B cell (primary cell): ENCODE results near the gene PRRC2A. TPM values are rescaled to one million over a fixed set of nuclear protein-coding genes. Genes with fewer than 3 reads are reported as not detected.

Experiments
- ATAC-seq: fragments of 200-7000 bp; cut with Tn5 transposase; one replicate; pipeline ENCODE4 v1.10.0; 2021; ENCODE audit warnings: low read depth, mild to moderate bottlenecking, moderate number of reproducible peaks, moderate library complexity
- CTCF ChIA-PET: fragments of 350-600 bp; sonication (Branson Sonifier 250); formaldehyde crosslinking; loops from one replicate; lab custom pipeline; 2021; ENCODE audit warnings: antibody characterized with exemption, inconsistent platforms; lab: Charles Lee
- POLR2A ChIA-PET: fragments of 350-600 bp; sonication (Branson Sonifier 250); formaldehyde crosslinking; loops from one replicate; lab custom pipeline; 2021; ENCODE audit warnings: antibody characterized with exemption; lab: Charles Lee
- DNase-seq: peaks from one replicate; pipeline ENCODE4 v3.0.0; 2013
- H2AFZ ChIP-seq: 2 replicates; pipeline ENCODE4 v1.6.1; 2012; ENCODE audit warnings: mild to moderate bottlenecking, low read depth, low read length; ENCODE audit not compliant: insufficient read depth, poor library complexity, severe bottlenecking
- H3K27ac ChIP-seq, 2 donors: 1 replicate in 1 of 2; 2 replicates in 1 of 2; pipeline ENCODE4 v1.5.1; 2012 to 2013; ENCODE audit warnings: low read length in 2 of 2, mild to moderate bottlenecking in 2 of 2, moderate library complexity in 1 of 2
- H3K27me3 ChIP-seq, 4 experiments: fragments of 200-600 bp in 1 of 4; sonication (generic) in 1 of 4; replicated peaks in 1 of 4; 1 replicate in 2 of 4; 2 replicates in 2 of 4; pipeline versions ENCODE4 v1.6.1 to v1.7.0; 2013 to 2016; ENCODE audit warnings: low read length in 3 of 4, mild to moderate bottlenecking in 2 of 4, mixed read lengths in 1 of 4, moderate library complexity in 1 of 4; ENCODE audit not compliant: insufficient read depth in 4 of 4, control insufficient read depth in 3 of 4; ENCODE audit errors: control extremely low read depth in 1 of 4
- H3K36me3 ChIP-seq, 2 experiments: replicated peaks in 1 of 2; 1 replicate in 1 of 2; 2 replicates in 1 of 2; pipeline versions ENCODE4 v1.6.1 to v1.7.1; 2013; ENCODE audit warnings: low read length in 1 of 2; ENCODE audit not compliant: insufficient read depth in 2 of 2, control insufficient read depth in 1 of 2; ENCODE audit errors: control extremely low read depth in 1 of 2, extremely low read depth in 1 of 2
- H3K4me1 ChIP-seq, 2 donors: fragments of 200-600 bp in 1 of 2; sonication (generic) in 1 of 2; 1 replicate in 1 of 2; 2 replicates in 1 of 2; pipeline versions ENCODE4 v1.5.1 to v1.6.1; 2013 to 2017; ENCODE audit warnings: low read length in 2 of 2; ENCODE audit not compliant: control insufficient read depth in 2 of 2, insufficient read depth in 2 of 2
- H3K4me2 ChIP-seq: replicated peaks from 2 replicates; pipeline ENCODE3; 2012; ENCODE audit warnings: mild to moderate bottlenecking, low read depth, low read length; ENCODE audit not compliant: poor library complexity, severe bottlenecking
- H3K4me3 ChIP-seq, 5 experiments: fragments of 200-600 bp in 1 of 5; sonication (generic) in 1 of 5; 1 replicate in 3 of 5; 2 replicates in 2 of 5; pipeline versions ENCODE4 v1.5.1 to v1.7.0; 2011 to 2016; ENCODE audit warnings: low read length in 4 of 5, mild to moderate bottlenecking in 4 of 5, low read depth in 2 of 5, control low read depth in 1 of 5, moderate library complexity in 1 of 5; ENCODE audit not compliant: insufficient read depth in 1 of 5; ENCODE audit errors: control extremely low read depth in 1 of 5, extremely low read depth in 1 of 5
- H3K79me2 ChIP-seq: fragments of 200-600 bp; sonication (generic); one replicate; pipeline ENCODE4 v1.6.0; 2016; ENCODE audit warnings: low read length; ENCODE audit not compliant: control insufficient read depth, insufficient read depth
- H3K9ac ChIP-seq: fragments of 200-600 bp; sonication (generic); 2 replicates; pipeline ENCODE4 v1.6.1; 2017; ENCODE audit warnings: mild to moderate bottlenecking, low read length, moderate library complexity
- H3K9me3 ChIP-seq, 3 donors: one replicate each; pipeline versions ENCODE4 v1.6.1 to v1.7.1; 2013; ENCODE audit warnings: low read length in 2 of 3; ENCODE audit not compliant: control insufficient read depth in 2 of 3, insufficient read depth in 1 of 3; ENCODE audit errors: control extremely low read depth in 1 of 3
- H4K20me1 ChIP-seq: 2 replicates; pipeline ENCODE4 v1.6.0; 2012; ENCODE audit warnings: mild to moderate bottlenecking, low read length; ENCODE audit not compliant: insufficient read depth, control insufficient read depth, poor library complexity, severe bottlenecking
- H3K27ac Mint-ChIP-seq: one replicate; pipeline ENCODE4 v1.8.0; 2021; ENCODE audit warnings: mixed read lengths
- H3K27me3 Mint-ChIP-seq: one replicate; pipeline ENCODE4 v1.8.0; 2021; ENCODE audit warnings: mixed read lengths
- H3K4me1 Mint-ChIP-seq: one replicate; pipeline ENCODE4 v1.8.0; 2021; ENCODE audit warnings: mixed read lengths
- H3K4me3 Mint-ChIP-seq: one replicate; pipeline ENCODE4 v1.8.0; 2021; ENCODE audit warnings: mixed read lengths
- H3K9me3 Mint-ChIP-seq: one replicate; pipeline ENCODE4 v1.8.0; 2022; ENCODE audit warnings: mixed read lengths; ENCODE audit not compliant: insufficient read depth
- EZH2 ChIP-seq: IDR thresholded peaks from 2 replicates; pipeline ENCODE4 v1.6.1; 2012; ENCODE audit warnings: borderline replicate concordance, low read depth, mild to moderate bottlenecking, moderate library complexity, low read length; ENCODE audit not compliant: insufficient read depth, poor library complexity, severe bottlenecking
- WGBS: methylation state at CpG from one replicate; pipeline ENCODE4 v1.1.5; 2013; ENCODE audit warnings: missing lambda C conversion rate; ENCODE audit not compliant: insufficient coverage; 5-methylcytosine and 5-hydroxymethylcytosine counted together
- intact Hi-C: fragments of 100-400 bp; cut with micrococcal nuclease; formaldehyde crosslinking; loops from one replicate; pipeline ENCODE4 v1.10.0; 2022
- polyA plus RNA-seq: library from polyadenylated mRNA; depleted of rRNA; stranded (reverse); fragments of >200 nt; gene quantifications from 2 replicates; pipeline ENCODE4 v1.2.3, GENCODE V29; 2012
- total RNA-seq, 2 donors: library from RNA; stranded (reverse); fragments of 120-200 nt in 1 of 2; gene quantifications; 1 replicate in 1 of 2; 2 replicates in 1 of 2; pipeline versions ENCODE4 v1.2.3 to v1.2.4, GENCODE V29; 2013 to 2022
- TF ChIP-seq, protein P1 (sequence below): fragments of 200-600 bp; IDR thresholded peaks from one replicate; pipeline ENCODE4 v1.8.0; 2022; ENCODE audit warnings: antibody characterized with exemption, mild to moderate bottlenecking

Gene PRRC2A
- total and polyA plus RNA-seq, 2 donors (not counting 1 experiment from before 2014, with no cell fraction given), result 153 to 265 TPM

DNA sequence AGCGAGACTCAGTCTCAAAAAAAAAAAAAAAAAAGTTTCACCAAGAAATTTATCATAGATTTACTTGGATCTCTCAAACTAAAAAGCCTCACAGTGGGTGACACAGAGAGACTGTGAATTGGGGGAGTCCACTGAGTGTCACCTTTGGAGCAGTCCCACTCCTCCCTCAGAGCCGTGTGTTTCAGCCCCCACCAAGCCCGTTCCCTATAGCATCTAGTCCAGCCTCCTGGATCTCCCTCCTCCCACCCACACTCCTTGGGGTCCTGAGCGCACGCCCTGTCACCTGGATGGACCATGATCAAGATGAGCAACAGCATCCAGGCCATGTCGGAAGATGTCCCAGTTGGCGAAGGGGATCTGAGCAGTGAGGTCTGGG, 28.1 kb upstream of the PRRC2A start:
- TF ChIP-seq, protein P1, sequence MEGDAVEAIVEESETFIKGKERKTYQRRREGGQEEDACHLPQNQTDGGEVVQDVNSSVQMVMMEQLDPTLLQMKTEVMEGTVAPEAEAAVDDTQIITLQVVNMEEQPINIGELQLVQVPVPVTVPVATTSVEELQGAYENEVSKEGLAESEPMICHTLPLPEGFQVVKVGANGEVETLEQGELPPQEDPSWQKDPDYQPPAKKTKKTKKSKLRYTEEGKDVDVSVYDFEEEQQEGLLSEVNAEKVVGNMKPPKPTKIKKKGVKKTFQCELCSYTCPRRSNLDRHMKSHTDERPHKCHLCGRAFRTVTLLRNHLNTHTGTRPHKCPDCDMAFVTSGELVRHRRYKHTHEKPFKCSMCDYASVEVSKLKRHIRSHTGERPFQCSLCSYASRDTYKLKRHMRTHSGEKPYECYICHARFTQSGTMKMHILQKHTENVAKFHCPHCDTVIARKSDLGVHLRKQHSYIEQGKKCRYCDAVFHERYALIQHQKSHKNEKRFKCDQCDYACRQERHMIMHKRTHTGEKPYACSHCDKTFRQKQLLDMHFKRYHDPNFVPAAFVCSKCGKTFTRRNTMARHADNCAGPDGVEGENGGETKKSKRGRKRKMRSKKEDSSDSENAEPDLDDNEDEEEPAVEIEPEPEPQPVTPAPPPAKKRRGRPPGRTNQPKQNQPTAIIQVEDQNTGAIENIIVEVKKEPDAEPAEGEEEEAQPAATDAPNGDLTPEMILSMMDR, result no peak
- no peak for TF ChIP-seq EZH2
- intact Hi-C loops, result loop anchor here (1.0 kb wide), 1 partner anchor 24 kb away; no protein-coding TSS in a partner anchor
- no peak for DNase-seq
- peak; percentile 1 for ATAC-seq
- H3K27me3 Mint-ChIP-seq, result no peaks in the 10 kb centered on the region
- H3K27ac ChIP-seq, result peak overlapping the region; percentile 66 to 68
- peak overlapping the region; percentile 85 for H3K4me3 Mint-ChIP-seq
- no peaks in the 10 kb centered on the region for H4K20me1 ChIP-seq
- peak overlapping the region; percentile 98 for H3K27ac Mint-ChIP-seq
- WGBS, result 53% methylated on average over 3 of the region's 7 CpGs
- peaks cover 80 to 90% of the 10 kb centered on the region in 2 donors for H3K4me1 ChIP-seq
- H3K36me3 ChIP-seq, result no peaks in the 10 kb centered on the region
- H2AFZ ChIP-seq, result peak overlapping the region; percentile 68
- ChIA-PET CTCF (interaction anchor here (0.6 to 35.3 kb wide), 6 partner anchors 11 to 400 kb away, joined by 3 to 2241 read pairs (median 4); partner anchors contain the start of genes ATP6V1G2, LST1, LTA and LTB), POLR2A (interaction anchor here (0.7 to 35.3 kb wide), 6 partner anchors 23 to 306 kb away, joined by 3 to 1450 read pairs (median 6); partner anchors contain the start of genes ATP6V1G2, DDX39B, LST1 and LTA)
- H3K9ac ChIP-seq, result peak overlapping the region; percentile 49
- H3K9me3 Mint-ChIP-seq, result no peaks in the 10 kb centered on the region
- H3K4me3 ChIP-seq, result peak overlapping the region; percentile 7 to 62 (median 33)
- peak overlapping the region; percentile 71 for H3K4me2 ChIP-seq
- H3K27me3 ChIP-seq, result no peaks in the 10 kb centered on the region
- no peaks in the 10 kb centered on the region for H3K9me3 ChIP-seq
- peaks cover 76% of the 10 kb centered on the region for H3K4me1 Mint-ChIP-seq
- H3K79me2 ChIP-seq, result peaks cover 87% of the 10 kb centered on the region

DNA sequence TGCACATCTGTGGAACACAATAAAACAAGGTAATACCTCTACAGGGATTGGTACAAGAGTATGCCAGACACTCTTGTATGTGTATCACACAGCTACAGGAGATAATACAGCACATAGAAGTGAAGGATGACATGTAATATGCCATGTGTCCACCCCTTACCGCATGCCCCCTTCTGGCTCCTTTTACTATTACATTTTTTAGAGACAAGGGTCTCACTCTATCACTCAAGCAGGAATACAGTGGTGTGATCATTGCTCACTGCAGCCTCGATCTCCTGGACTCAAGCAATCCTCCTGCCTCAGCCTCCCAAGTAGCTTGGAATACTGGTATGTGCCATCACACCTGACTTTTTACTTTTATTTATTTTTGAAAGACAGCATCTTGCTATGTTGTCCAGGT, 23.5 kb upstream of the PRRC2A start:
- Histone ChIP-seq H3K27ac (peak overlapping the region in 1 of 2 donors; percentile 27), H3K27me3 (no peaks in the 10 kb centered on the region)

More for the DNA sequence above, 23.5 kb upstream of the PRRC2A start:
- H3K4me2 ChIP-seq, result peak overlapping the region; percentile 60
- Mint-ChIP-seq H3K9me3 (no peaks in the 10 kb centered on the region), H3K27ac (peak overlapping the region; percentile 75), H3K4me3 (peak overlapping the region; percentile 35), H3K27me3 (no peaks in the 10 kb centered on the region), H3K4me1 (peaks cover 52% of the 10 kb centered on the region)
- no peak overlapping the region for H2AFZ ChIP-seq
- no peak overlapping the region for H3K9ac ChIP-seq
- WGBS, result no CpG with 5 or more reads among the region's 2 CpGs
- ATAC-seq, result peak; percentile 68
- no peak overlapping the region for H3K4me3 ChIP-seq
- intact Hi-C loops, result loop anchor here (1.0 kb wide), 1 partner anchor 16 kb away; no protein-coding TSS in a partner anchor
- peak; percentile 86 for DNase-seq
- peaks cover 58% of the 10 kb centered on the region for H3K79me2 ChIP-seq
- H3K4me1 ChIP-seq, result peaks cover 49 to 61% of the 10 kb centered on the region in 2 donors
- TF ChIP-seq EZH2, result no peak
- TF ChIP-seq, protein P1, result peak; percentile 80
- ChIA-PET POLR2A (interaction anchor here (1.0 to 35.3 kb wide), 3 partner anchors 9 to 31 kb away, joined by 3 to 1450 read pairs (median 5); partner anchors contain the start of genes ATP6V1G2, LST1, LTA and LTB), CTCF (interaction anchor here (0.6 to 35.3 kb wide), 14 partner anchors 13 to 582 kb away, joined by 3 to 2241 read pairs (median 8); partner anchors contain the start of genes AIF1, ATP6V1G2, DDX39B and LST1)
- H3K9me3 ChIP-seq, result no peaks in the 10 kb centered on the region
- H4K20me1 ChIP-seq, result no peaks in the 10 kb centered on the region
- no peaks in the 10 kb centered on the region for H3K36me3 ChIP-seq
